Neural cell (in vitro differentiated cells): ENCODE data around the gene KLK6. TPM values are rescaled to one million over a fixed set of nuclear protein-coding genes. Genes with fewer than 3 reads are reported as not detected.

Source experiments
- H2AFZ ChIP-seq: fragments of 200-600, 300-800 bp; sonication (generic), shearing (Covaris generic); 2 replicates; pipeline ENCODE4 v1.6.0; 2014; ENCODE audit warnings: low read depth, mild to moderate bottlenecking, antibody characterized with exemption, low read length, moderate library complexity
- H3F3A ChIP-seq: fragments of 200-600 bp; shearing (Covaris generic); 2 replicates; pipeline ENCODE4 v1.6.1; 2016; ENCODE audit warnings: mild to moderate bottlenecking, moderate library complexity, mixed read lengths, antibody characterized with exemption, low read length; ENCODE audit not compliant: insufficient read depth, poor library complexity, severe bottlenecking
- H3K27ac ChIP-seq: fragments of 200-600, 300-800 bp; sonication (generic), shearing (Covaris generic); 2 replicates; pipeline ENCODE4 v1.5.1; 2014; ENCODE audit warnings: mild to moderate bottlenecking, low read length, moderate library complexity
- H3K27me3 ChIP-seq: fragments of 300-800, 200-600 bp; sonication (generic), shearing (Covaris generic); 2 replicates; pipeline ENCODE4 v1.6.0; 2014; ENCODE audit warnings: mild to moderate bottlenecking, low read depth, low read length, moderate library complexity; ENCODE audit not compliant: insufficient read depth
- H3K36me3 ChIP-seq: fragments of 300-800, 200-600 bp; sonication (generic), shearing (Covaris generic); 2 replicates; pipeline ENCODE4 v1.5.1; 2014; ENCODE audit warnings: mild to moderate bottlenecking, antibody characterized with exemption, low read length, moderate library complexity; ENCODE audit not compliant: insufficient read depth
- H3K4me2 ChIP-seq: fragments of 300-800, 200-600 bp; sonication (generic), shearing (Covaris generic); 2 replicates; pipeline ENCODE4 v1.6.0; 2014; ENCODE audit warnings: mild to moderate bottlenecking, low read length
- H3K4me3 ChIP-seq: fragments of 300-800, 200-600 bp; sonication (generic), shearing (Covaris generic); 2 replicates; pipeline ENCODE4 v1.5.1; 2014; ENCODE audit warnings: mild to moderate bottlenecking, low read length, moderate library complexity
- H3K79me2 ChIP-seq: fragments of 200-600 bp; shearing (Covaris generic); replicated peaks from 2 replicates; pipeline ENCODE4 v1.6.0; 2014; ENCODE audit warnings: mild to moderate bottlenecking, low read length, moderate library complexity; ENCODE audit not compliant: insufficient read depth
- H3K9ac ChIP-seq: fragments of 300-800, 200-600 bp; sonication (generic), shearing (Covaris generic); 2 replicates; pipeline ENCODE4 v1.6.1; 2016; ENCODE audit warnings: mild to moderate bottlenecking, low read length, mixed read lengths
- H3K9me2 ChIP-seq: fragments of 200-600 bp; shearing (Covaris generic); 2 replicates; pipeline ENCODE4 v1.6.1; 2016; ENCODE audit warnings: mild to moderate bottlenecking, low read length, mixed read lengths; ENCODE audit not compliant: insufficient read depth
- H3K9me3 ChIP-seq: fragments of 200-600, 300-800 bp; sonication (generic), shearing (Covaris generic); 2 replicates; pipeline ENCODE4 v1.6.1; 2016; ENCODE audit warnings: mild to moderate bottlenecking, mixed run types, low read length, moderate library complexity, mixed read lengths
- H4K20me1 ChIP-seq: fragments of 200-600 bp; shearing (Covaris generic); 2 replicates; pipeline ENCODE4 v1.6.1; 2016; ENCODE audit warnings: mild to moderate bottlenecking, mixed run types; ENCODE audit not compliant: insufficient read depth
- EP300 ChIP-seq: fragments of 450-650 bp; conservative IDR thresholded peaks from 2 replicates; pipeline ENCODE4 v1.6.1; 2014; ENCODE audit warnings: antibody characterized with exemption, mild to moderate bottlenecking, moderate library complexity; ENCODE audit not compliant: poor library complexity, severe bottlenecking
- EZH2 ChIP-seq: fragments of 200-600, 300-800 bp; shearing (Covaris generic), sonication (generic); IDR thresholded peaks from 2 replicates; pipeline ENCODE4 v1.6.1; 2014; ENCODE audit warnings: antibody characterized with exemption, low read length, borderline replicate concordance, mild to moderate bottlenecking; ENCODE audit not compliant: insufficient read depth, poor library complexity, severe bottlenecking
- MXI1 ChIP-seq: fragments of 450-650 bp; conservative IDR thresholded peaks from 2 replicates; pipeline ENCODE4 v1.6.1; 2014; ENCODE audit warnings: antibody characterized with exemption, mild to moderate bottlenecking; ENCODE audit not compliant: poor library complexity, severe bottlenecking
- POLR2AphosphoS5 ChIP-seq: IDR thresholded peaks from 2 replicates; pipeline ENCODE4 v1.6.1; 2012
- RAD21 ChIP-seq: fragments of 450-650 bp; conservative IDR thresholded peaks from 2 replicates; pipeline ENCODE4 v1.6.1; 2014; ENCODE audit warnings: antibody characterized with exemption, mild to moderate bottlenecking, moderate library complexity
- SMC3 ChIP-seq: fragments of 450-650 bp; conservative IDR thresholded peaks from 2 replicates; pipeline ENCODE4 v1.6.1; 2014; ENCODE audit warnings: antibody characterized with exemption, mild to moderate bottlenecking, moderate library complexity; ENCODE audit not compliant: poor library complexity
- TAF1 ChIP-seq: IDR thresholded peaks from 2 replicates; pipeline ENCODE4 v1.6.1; 2012; ENCODE audit warnings: low read depth
- polyA plus RNA-seq: library from polyadenylated mRNA; depleted of rRNA; stranded (reverse); fragments of >200 nt; gene quantifications from 2 replicates; pipeline ENCODE4 v1.2.3, GENCODE V29; 2014
- TF ChIP-seq, protein P1 (sequence below): fragments of 450-650 bp; IDR thresholded peaks from 2 replicates; pipeline ENCODE4 v1.5.1; 2014; ENCODE audit warnings: antibody characterized with exemption, mild to moderate bottlenecking, moderate library complexity; ENCODE audit not compliant: poor library complexity, severe bottlenecking
- TF ChIP-seq, protein P2 (sequence below): IDR thresholded peaks from 2 replicates; pipeline ENCODE4 v1.6.1; 2012; ENCODE audit warnings: borderline replicate concordance

KLK6 gene
- polyA plus RNA-seq, 1 donor from 2014 or later: not detected

DNA sequence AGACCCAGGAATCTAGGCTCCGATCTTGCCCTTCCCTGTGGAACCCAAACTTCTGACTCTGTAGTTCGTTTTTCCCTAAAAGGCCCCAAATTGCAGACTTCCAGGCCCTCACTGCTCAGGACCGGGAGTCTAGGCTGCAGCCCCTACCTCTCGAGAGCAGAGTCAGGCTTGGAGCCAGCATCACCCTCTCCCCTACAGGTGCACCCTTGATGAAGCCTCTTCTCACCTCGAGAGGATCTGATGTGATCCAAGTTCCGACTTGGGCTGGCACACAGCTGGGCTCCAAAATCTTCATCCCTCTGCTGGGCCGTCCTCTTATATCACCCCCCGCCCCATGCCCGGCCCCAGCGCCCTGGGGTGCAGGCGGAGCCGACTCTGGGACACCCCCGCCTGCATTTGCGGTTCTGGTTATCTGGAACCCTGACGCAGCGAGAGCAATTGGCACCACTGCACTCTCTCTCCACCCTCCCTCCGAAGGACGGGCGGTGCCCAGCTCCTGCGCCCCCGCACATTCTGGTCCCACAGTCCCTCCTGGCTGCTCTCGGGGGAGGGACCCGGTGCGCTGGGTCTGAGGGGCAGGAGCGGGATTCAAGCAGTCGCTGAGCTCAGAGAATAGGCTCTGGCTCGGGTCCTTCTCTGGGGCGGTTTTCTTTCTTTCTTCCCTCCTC lies 14.4 kb upstream of the KLK6 start, which contains the start of gene KLK7:
TSS of gene KLK7 (minus strand) at position 293 of the 668 bp plus-strand sequence. CDS start 1,518 bp downstream, outside the sequence.
- no peaks in the 10 kb centered on the region for H3F3A ChIP-seq
- no peak within 1 kb of the TSS for H2AFZ ChIP-seq
- H3K4me2 ChIP-seq: no peak within 1 kb of the TSS
- no peaks in the 10 kb centered on the region for H3K79me2 ChIP-seq
- H3K36me3 ChIP-seq: no peaks in the 10 kb centered on the region
- no peaks in the 10 kb centered on the region for H3K27me3 ChIP-seq
- TF ChIP-seq SMC3 (no peak), EZH2 (no peak), MXI1 (no peak), EP300 (no peak), TAF1 (no peak), RAD21 (no peak), POLR2AphosphoS5 (no peak)
- TF ChIP-seq, protein P1, sequence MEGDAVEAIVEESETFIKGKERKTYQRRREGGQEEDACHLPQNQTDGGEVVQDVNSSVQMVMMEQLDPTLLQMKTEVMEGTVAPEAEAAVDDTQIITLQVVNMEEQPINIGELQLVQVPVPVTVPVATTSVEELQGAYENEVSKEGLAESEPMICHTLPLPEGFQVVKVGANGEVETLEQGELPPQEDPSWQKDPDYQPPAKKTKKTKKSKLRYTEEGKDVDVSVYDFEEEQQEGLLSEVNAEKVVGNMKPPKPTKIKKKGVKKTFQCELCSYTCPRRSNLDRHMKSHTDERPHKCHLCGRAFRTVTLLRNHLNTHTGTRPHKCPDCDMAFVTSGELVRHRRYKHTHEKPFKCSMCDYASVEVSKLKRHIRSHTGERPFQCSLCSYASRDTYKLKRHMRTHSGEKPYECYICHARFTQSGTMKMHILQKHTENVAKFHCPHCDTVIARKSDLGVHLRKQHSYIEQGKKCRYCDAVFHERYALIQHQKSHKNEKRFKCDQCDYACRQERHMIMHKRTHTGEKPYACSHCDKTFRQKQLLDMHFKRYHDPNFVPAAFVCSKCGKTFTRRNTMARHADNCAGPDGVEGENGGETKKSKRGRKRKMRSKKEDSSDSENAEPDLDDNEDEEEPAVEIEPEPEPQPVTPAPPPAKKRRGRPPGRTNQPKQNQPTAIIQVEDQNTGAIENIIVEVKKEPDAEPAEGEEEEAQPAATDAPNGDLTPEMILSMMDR: no peak
- TF ChIP-seq, protein P2, sequence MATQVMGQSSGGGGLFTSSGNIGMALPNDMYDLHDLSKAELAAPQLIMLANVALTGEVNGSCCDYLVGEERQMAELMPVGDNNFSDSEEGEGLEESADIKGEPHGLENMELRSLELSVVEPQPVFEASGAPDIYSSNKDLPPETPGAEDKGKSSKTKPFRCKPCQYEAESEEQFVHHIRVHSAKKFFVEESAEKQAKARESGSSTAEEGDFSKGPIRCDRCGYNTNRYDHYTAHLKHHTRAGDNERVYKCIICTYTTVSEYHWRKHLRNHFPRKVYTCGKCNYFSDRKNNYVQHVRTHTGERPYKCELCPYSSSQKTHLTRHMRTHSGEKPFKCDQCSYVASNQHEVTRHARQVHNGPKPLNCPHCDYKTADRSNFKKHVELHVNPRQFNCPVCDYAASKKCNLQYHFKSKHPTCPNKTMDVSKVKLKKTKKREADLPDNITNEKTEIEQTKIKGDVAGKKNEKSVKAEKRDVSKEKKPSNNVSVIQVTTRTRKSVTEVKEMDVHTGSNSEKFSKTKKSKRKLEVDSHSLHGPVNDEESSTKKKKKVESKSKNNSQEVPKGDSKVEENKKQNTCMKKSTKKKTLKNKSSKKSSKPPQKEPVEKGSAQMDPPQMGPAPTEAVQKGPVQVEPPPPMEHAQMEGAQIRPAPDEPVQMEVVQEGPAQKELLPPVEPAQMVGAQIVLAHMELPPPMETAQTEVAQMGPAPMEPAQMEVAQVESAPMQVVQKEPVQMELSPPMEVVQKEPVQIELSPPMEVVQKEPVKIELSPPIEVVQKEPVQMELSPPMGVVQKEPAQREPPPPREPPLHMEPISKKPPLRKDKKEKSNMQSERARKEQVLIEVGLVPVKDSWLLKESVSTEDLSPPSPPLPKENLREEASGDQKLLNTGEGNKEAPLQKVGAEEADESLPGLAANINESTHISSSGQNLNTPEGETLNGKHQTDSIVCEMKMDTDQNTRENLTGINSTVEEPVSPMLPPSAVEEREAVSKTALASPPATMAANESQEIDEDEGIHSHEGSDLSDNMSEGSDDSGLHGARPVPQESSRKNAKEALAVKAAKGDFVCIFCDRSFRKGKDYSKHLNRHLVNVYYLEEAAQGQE: no peak
- H3K9ac ChIP-seq: no peak within 1 kb of the TSS
- H3K4me3 ChIP-seq: no peak within 1 kb of the TSS
- no peaks in the 10 kb centered on the region for H3K9me2 ChIP-seq
- H4K20me1 ChIP-seq: no peaks in the 10 kb centered on the region
- H3K27ac ChIP-seq: no peak within 1 kb of the TSS
- H3K9me3 ChIP-seq: no peaks in the 10 kb centered on the region

DNA sequence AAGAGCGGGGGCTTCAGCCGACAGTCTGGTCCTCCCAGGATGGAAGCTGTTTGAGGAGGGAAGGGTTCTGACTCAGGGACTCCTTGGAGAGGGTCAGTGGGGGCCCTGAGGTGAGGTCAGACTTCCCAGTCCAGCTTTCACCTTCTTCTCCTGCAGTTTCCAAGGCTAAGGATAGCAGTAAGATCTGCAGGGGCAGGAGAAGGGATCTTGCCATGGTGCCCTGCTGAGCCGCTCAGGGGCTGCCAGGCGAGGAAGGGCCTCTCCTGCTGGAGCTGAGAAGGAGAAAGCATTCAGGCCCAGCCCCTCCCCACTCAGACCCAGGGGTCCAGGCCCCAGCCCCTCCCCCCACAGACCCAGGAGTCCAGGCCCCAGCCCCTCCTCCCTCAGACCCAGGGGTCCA lies 12.8 kb upstream of the KLK6 start:
- no peaks in the 10 kb centered on the region for H3K9me2 ChIP-seq
- no peak overlapping the region for H3K27ac ChIP-seq
- H2AFZ ChIP-seq: no peak overlapping the region
- TF ChIP-seq MXI1: no peak
- no peak for TF ChIP-seq POLR2AphosphoS5
- no peak for TF ChIP-seq SMC3
- TF ChIP-seq, protein P2: no peak
- no peak for TF ChIP-seq TAF1
- no peak for TF ChIP-seq RAD21
- no peak for TF ChIP-seq EP300
- TF ChIP-seq, protein P1: no peak
- no peak for TF ChIP-seq EZH2
- no peaks in the 10 kb centered on the region for H4K20me1 ChIP-seq
- no peaks in the 10 kb centered on the region for H3K79me2 ChIP-seq
- H3F3A ChIP-seq: no peaks in the 10 kb centered on the region
- no peaks in the 10 kb centered on the region for H3K9me3 ChIP-seq
- no peaks in the 10 kb centered on the region for H3K27me3 ChIP-seq
- no peak overlapping the region for H3K4me3 ChIP-seq
- no peak overlapping the region for H3K4me2 ChIP-seq
- H3K36me3 ChIP-seq: no peaks in the 10 kb centered on the region
- no peak overlapping the region for H3K9ac ChIP-seq
